Measurements from ENCODE around the gene MYBPH.

MYBPH gene

DNA sequence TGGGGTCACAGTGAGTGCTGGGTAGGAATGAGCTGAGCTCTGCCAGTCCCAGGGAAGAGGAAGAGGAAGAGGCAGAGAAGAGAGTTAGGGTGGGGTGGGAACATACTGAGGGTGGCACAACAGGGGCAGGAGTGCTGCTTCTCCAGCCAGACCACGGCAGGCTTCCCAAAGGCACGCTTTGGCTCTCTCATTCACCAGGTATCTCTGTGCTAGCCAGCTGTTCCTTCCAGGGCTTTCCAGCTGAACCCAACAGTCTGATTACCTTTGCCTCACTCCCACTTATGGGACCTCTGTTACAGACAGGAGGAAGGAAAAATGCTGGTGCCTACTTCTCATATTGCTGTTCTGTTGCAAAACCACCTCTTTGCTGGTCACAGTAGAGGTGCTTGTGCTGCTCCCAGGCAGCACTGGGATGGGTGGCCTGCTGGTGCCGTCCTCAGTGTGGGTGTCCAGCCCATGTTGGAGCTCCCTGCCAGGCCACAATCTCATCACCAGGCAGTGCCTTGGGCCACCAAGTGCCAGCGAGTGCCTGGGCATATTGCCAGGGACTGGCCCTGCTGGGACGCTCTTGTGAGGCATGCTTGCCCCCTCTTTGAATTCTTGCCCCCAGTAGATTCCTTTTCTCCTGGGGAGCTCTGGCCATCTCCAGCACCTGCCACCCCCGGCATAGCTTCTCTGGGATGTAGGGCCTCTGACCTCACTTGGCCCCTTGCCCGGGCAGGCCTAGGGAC lies 46.0 kb downstream of the MYBPH start:
- TF ChIP-seq ESRRG (CRISPR knock-in tag; IDR thresholded peaks at IDR 0.05) (no peak), PPARA (CRISPR knock-in tag; IDR thresholded peaks at IDR 0.05; ENCODE audit: borderline replicate concordance) (no peak), BACH2 (CRISPR knock-in tag; IDR thresholded peaks at IDR 0.05; ENCODE audit: borderline replicate concordance) (no peak), ZFP3 (CRISPR knock-in tag; IDR thresholded peaks at IDR 0.05) (no peak), ZNF70 (CRISPR knock-in tag; IDR thresholded peaks at IDR 0.05) (no peak), ZNF565 (CRISPR knock-in tag; conservative IDR thresholded peaks at IDR 0.05; ENCODE audit: low read depth) (no peak), SNAI2 (CRISPR knock-in tag; IDR thresholded peaks at IDR 0.05) (no peak)
- no peak; the same call in 2 of the 3 replicates for ATAC-seq

DNA sequence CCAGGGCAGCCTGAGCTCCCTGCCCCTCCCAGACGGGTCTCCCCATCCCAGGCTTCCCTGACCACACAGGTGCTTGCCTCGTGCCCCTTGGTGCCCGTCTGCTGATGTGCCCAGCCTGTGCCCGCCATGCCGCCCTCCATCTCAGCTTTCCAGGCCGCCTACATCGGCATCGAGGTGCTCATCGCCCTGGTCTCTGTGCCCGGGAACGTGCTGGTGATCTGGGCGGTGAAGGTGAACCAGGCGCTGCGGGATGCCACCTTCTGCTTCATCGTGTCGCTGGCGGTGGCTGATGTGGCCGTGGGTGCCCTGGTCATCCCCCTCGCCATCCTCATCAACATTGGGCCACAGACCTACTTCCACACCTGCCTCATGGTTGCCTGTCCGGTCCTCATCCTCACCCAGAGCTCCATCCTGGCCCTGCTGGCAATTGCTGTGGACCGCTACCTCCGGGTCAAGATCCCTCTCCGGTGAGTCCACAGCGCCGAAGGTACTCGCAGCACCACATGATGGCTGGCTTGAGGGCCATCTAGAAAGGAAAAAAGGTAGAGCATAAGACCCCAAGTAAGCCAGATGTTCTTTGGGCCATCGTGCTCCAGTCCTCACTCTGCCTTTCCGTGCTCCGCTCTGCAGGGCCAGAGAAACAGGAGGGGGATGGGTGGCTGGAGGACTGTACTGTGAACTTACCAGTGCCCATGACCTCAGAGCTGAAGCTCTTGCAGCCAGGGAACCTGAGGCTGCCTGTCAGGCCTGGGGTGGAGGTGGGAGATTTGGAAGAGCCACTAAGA lies 46.7 kb downstream of the MYBPH start:
- TF ChIP-seq, protein P1, sequence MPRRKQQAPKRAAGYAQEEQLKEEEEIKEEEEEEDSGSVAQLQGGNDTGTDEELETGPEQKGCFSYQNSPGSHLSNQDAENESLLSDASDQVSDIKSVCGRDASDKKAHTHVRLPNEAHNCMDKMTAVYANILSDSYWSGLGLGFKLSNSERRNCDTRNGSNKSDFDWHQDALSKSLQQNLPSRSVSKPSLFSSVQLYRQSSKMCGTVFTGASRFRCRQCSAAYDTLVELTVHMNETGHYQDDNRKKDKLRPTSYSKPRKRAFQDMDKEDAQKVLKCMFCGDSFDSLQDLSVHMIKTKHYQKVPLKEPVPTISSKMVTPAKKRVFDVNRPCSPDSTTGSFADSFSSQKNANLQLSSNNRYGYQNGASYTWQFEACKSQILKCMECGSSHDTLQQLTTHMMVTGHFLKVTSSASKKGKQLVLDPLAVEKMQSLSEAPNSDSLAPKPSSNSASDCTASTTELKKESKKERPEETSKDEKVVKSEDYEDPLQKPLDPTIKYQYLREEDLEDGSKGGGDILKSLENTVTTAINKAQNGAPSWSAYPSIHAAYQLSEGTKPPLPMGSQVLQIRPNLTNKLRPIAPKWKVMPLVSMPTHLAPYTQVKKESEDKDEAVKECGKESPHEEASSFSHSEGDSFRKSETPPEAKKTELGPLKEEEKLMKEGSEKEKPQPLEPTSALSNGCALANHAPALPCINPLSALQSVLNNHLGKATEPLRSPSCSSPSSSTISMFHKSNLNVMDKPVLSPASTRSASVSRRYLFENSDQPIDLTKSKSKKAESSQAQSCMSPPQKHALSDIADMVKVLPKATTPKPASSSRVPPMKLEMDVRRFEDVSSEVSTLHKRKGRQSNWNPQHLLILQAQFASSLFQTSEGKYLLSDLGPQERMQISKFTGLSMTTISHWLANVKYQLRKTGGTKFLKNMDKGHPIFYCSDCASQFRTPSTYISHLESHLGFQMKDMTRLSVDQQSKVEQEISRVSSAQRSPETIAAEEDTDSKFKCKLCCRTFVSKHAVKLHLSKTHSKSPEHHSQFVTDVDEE (CRISPR knock-in tag; IDR thresholded peaks at IDR 0.05), result no peak
- TF ChIP-seq, protein P2, sequence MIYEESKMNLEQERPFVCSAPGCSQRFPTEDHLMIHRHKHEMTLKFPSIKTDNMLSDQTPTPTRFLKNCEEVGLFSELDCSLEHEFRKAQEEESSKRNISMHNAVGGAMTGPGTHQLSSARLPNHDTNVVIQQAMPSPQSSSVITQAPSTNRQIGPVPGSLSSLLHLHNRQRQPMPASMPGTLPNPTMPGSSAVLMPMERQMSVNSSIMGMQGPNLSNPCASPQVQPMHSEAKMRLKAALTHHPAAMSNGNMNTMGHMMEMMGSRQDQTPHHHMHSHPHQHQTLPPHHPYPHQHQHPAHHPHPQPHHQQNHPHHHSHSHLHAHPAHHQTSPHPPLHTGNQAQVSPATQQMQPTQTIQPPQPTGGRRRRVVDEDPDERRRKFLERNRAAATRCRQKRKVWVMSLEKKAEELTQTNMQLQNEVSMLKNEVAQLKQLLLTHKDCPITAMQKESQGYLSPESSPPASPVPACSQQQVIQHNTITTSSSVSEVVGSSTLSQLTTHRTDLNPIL (CRISPR knock-in tag; IDR thresholded peaks at IDR 0.05; ENCODE audit: low read depth), result no peak
- TF ChIP-seq ZFP30 (CRISPR knock-in tag; IDR thresholded peaks at IDR 0.05) (no peak), TCF4 (CRISPR knock-in tag; IDR thresholded peaks at IDR 0.05; ENCODE audit: borderline replicate concordance) (no peak), ZNF70 (CRISPR knock-in tag; IDR thresholded peaks at IDR 0.05) (no peak), ZNF8 (CRISPR knock-in tag; IDR thresholded peaks at IDR 0.05) (no peak), ARNTL (CRISPR knock-in tag; IDR thresholded peaks at IDR 0.05; ENCODE audit: borderline replicate concordance, low read depth) (no peak), SNAI2 (CRISPR knock-in tag; IDR thresholded peaks at IDR 0.05) (no peak), ESRRG (CRISPR knock-in tag; IDR thresholded peaks at IDR 0.05) (no peak), OSR1 (CRISPR knock-in tag; IDR thresholded peaks at IDR 0.05) (no peak), ZFP3 (CRISPR knock-in tag; IDR thresholded peaks at IDR 0.05) (no peak), ISL1 (CRISPR knock-in tag; IDR thresholded peaks at IDR 0.05) (no peak), ZNF565 (CRISPR knock-in tag; conservative IDR thresholded peaks at IDR 0.05; ENCODE audit: low read depth) (no peak), BACH2 (CRISPR knock-in tag; IDR thresholded peaks at IDR 0.05; ENCODE audit: borderline replicate concordance) (no peak), PPARA (CRISPR knock-in tag; IDR thresholded peaks at IDR 0.05; ENCODE audit: borderline replicate concordance) (no peak)
- TF ChIP-seq, protein P3, sequence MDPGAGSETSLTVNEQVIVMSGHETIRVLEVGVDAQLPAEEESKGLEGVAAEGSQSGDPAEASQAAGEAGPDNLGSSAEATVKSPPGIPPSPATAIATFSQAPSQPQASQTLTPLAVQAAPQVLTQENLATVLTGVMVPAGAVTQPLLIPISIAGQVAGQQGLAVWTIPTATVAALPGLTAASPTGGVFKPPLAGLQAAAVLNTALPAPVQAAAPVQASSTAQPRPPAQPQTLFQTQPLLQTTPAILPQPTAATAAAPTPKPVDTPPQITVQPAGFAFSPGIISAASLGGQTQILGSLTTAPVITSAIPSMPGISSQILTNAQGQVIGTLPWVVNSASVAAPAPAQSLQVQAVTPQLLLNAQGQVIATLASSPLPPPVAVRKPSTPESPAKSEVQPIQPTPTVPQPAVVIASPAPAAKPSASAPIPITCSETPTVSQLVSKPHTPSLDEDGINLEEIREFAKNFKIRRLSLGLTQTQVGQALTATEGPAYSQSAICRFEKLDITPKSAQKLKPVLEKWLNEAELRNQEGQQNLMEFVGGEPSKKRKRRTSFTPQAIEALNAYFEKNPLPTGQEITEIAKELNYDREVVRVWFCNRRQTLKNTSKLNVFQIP (CRISPR knock-in tag; IDR thresholded peaks at IDR 0.05; ENCODE audit: borderline replicate concordance, low read depth), result no peak
- TF ChIP-seq, protein P4, sequence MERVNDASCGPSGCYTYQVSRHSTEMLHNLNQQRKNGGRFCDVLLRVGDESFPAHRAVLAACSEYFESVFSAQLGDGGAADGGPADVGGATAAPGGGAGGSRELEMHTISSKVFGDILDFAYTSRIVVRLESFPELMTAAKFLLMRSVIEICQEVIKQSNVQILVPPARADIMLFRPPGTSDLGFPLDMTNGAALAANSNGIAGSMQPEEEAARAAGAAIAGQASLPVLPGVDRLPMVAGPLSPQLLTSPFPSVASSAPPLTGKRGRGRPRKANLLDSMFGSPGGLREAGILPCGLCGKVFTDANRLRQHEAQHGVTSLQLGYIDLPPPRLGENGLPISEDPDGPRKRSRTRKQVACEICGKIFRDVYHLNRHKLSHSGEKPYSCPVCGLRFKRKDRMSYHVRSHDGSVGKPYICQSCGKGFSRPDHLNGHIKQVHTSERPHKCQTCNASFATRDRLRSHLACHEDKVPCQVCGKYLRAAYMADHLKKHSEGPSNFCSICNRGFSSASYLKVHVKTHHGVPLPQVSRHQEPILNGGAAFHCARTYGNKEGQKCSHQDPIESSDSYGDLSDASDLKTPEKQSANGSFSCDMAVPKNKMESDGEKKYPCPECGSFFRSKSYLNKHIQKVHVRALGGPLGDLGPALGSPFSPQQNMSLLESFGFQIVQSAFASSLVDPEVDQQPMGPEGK (CRISPR knock-in tag; IDR thresholded peaks at IDR 0.05; ENCODE audit: borderline replicate concordance), result no peak

DNA sequence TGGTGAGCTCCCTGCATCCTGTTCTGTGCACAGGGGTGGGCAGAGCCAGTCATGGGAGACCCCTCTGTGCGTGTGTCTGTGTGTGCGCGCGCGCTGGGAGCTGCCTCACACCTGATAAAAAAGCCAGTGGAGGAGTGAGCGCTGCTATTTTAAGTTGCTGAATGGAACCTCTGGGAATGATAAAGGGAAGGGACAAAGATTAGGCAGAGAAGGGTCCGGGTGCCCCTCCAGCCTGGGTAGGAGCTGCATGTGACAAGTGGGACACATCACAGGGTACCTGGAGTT lies 47.3 kb downstream of the MYBPH start:
- ATAC-seq, result no peak
- TF ChIP-seq TCF4 (CRISPR knock-in tag; IDR thresholded peaks at IDR 0.05; ENCODE audit: borderline replicate concordance) (no peak), TOX (CRISPR knock-in tag; IDR thresholded peaks at IDR 0.05; ENCODE audit: borderline replicate concordance) (no peak), ZFP30 (CRISPR knock-in tag; IDR thresholded peaks at IDR 0.05) (no peak), RARB (CRISPR knock-in tag; IDR thresholded peaks at IDR 0.05) (no peak), ISL1 (CRISPR knock-in tag; IDR thresholded peaks at IDR 0.05) (no peak), PPARA (CRISPR knock-in tag; IDR thresholded peaks at IDR 0.05; ENCODE audit: borderline replicate concordance) (no peak)
- TF ChIP-seq, protein P3 (CRISPR knock-in tag; IDR thresholded peaks at IDR 0.05; ENCODE audit: borderline replicate concordance, low read depth), result no peak
- TF ChIP-seq, protein P1 (CRISPR knock-in tag; IDR thresholded peaks at IDR 0.05), result no peak
- TF ChIP-seq, protein P2 (CRISPR knock-in tag; IDR thresholded peaks at IDR 0.05; ENCODE audit: low read depth), result no peak

More for the DNA sequence above, 46.7 kb downstream of the MYBPH start:
- ATAC-seq, result no peak
